ENCODE data around the gene NR1I3.
A peak's percentile ranks its signal among the peaks of the same experiment; 100 is the strongest.
"Not testable (repeated sequence)": the region's sequence is repeated elsewhere in the genome, so short reads cannot be mapped to it uniquely, and the experiment has no call there.

Gene NR1I3, protein sequence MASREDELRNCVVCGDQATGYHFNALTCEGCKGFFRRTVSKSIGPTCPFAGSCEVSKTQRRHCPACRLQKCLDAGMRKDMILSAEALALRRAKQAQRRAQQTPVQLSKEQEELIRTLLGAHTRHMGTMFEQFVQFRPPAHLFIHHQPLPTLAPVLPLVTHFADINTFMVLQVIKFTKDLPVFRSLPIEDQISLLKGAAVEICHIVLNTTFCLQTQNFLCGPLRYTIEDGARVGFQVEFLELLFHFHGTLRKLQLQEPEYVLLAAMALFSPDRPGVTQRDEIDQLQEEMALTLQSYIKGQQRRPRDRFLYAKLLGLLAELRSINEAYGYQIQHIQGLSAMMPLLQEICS

GRCh38 chr1:161238039-161238473, at the start of gene NR1I3:
Gene NR1I3 (minus strand): TSS chr1:161238203. CDS start chr1:161236565, 1,638 bp downstream.
- DNase-seq (ENCODE audit: low read depth), result no peak

GRCh38 chr1:161287482-161288054, 49.6 kb upstream of the NR1I3 start:
- DNase-seq (ENCODE audit: low read depth), result no peak

- no peak for DNase-seq (ENCODE audit: low read depth)
Measured at GRCh38 chr1:161285521-161285920, 47.5 kb upstream of the NR1I3 start.

GRCh38 chr1:161285113-161285512, 47.1 kb upstream of the NR1I3 start:
- no peak for DNase-seq (ENCODE audit: low read depth)

DNA sequence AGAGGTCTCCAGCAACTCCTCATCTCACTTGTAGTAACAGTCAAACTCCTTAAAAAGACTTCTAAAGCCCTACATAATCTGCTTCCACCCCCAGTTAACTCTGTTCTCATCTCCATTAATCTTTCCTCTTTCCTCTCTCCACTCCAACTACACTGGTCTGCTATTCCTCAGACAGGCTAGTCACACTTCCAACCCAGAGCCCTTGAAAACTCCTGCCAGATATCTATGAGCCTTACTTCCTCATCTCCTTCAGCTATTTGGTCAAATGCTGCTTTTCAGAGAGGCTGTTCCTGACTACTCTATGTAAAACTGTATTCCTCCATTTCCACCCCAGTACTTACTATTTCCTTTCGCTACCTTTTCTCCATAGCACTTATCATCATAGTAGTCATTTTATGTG, 45.0 kb upstream of the NR1I3 start:
- no peak for DNase-seq (ENCODE audit: low read depth)

GRCh38 chr1:161274874-161275273, 36.9 kb upstream of the NR1I3 start:
- no peak for DNase-seq (ENCODE audit: low read depth)

GRCh38 chr1:161273402-161273801, 35.4 kb upstream of the NR1I3 start:
- DNase-seq (ENCODE audit: low read depth), result no peak

DNA sequence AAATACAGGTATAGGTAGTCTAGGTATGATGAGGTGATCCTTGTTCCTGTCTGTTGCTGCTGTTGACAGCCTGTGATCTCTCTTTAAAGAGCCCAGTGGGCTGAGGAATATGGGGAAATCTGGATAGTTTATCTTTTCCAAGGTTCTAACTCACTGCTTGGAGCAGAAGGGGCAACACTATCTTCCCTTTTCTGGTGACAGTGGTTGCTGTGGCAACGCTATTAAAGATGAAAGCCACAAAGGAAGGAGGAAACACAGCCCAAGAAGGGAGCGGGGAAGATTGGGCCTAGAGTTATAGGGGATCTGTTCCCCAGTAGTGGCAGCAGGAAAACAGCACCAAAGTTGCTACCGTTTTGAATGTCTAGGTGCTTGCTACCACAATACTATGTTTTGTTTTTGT, 29.3 kb upstream of the NR1I3 start:
- no peak for DNase-seq (ENCODE audit: low read depth)

DNA sequence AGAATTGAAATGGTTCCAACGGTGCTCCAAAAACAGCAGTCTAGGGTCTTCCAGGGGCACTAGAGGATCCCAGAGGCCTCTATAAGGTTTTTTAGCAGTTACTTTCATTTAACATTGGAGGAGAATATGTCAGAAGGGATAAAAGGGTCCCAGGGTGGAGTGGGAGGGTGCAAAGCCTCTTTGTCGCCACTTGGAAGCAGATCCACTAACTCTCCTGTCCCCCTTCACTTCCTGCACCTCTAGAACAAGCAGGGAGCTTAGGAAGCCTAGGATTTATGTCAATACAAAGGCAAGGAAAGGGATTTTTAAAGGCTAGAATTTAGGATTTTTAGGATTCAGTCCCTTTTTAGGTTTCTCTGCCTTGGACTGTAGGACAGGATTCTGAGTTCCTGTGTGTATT, 28.8 kb upstream of the NR1I3 start:
- no peak for DNase-seq (ENCODE audit: low read depth)

DNA sequence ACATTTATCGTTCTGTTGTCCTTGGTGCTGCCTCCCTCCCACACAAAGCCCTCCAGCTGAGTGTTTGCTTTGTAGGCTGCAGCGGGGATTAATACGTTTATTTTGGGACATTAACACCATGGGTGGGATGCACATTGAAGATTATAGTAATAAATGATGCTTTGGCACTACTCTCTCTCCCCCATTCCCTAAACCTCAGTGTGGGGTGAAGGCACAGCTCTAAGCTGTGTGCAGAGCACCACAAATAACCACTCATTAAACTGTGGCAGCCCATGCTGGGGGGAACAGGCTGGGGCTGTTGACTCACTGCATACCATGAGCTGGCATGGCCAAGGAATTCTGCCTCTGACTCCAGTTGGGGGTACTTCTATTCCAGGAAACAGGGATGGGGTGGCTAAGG, 28.2 kb upstream of the NR1I3 start:
- no peak for DNase-seq (ENCODE audit: low read depth)

DNA sequence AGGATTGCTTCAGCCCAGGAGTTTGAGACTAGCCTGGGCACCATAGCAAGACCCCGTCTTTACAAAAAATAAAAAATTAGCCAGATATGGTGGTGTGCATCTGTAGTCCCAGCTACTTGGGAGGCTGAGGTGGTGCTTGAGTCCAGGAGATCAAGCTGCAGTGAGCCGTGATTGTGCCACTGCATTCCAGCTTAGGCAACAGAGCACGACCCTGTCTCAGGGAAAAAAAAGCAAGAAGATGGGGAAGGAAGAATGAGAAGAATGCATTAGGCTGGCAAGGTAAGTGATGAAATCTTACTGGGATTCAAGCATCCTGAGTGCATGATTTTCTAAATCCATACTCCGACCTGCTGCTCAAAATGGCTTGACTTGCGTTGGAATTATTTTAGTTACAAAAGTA, 27.3 kb upstream of the NR1I3 start:
- no peak for DNase-seq (ENCODE audit: low read depth)

GRCh38 chr1:161261261-161262235, 23.5 kb upstream of the NR1I3 start:
- DNase-seq (ENCODE audit: low read depth), result no peak

- DNase-seq (ENCODE audit: low read depth), result no peak
Measured at GRCh38 chr1:161260376-161261260, 22.6 kb upstream of the NR1I3 start.

GRCh38 chr1:161259765-161260164, 21.8 kb upstream of the NR1I3 start:
- DNase-seq (ENCODE audit: low read depth), result no peak

DNA sequence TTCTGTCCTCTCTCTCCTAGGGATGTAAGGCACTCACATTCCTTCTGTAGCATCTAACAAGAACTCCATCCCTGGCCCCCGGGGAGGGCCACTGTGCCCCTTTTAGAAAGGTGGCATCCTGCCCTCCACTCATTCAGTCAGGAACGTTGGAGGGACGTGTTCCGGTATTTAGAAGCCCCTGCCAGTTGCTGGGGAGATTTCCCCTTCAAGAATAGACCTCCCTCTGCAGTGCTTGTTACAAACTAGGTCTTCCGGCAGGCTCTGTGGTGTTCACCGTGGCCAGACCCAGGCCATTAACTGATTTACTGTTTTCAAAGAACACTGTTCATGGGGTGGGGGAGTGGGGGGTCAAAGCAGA, 21.3 kb upstream of the NR1I3 start:
- DNase-seq (ENCODE audit: low read depth), result no peak

- DNase-seq (ENCODE audit: low read depth), result peak; percentile 1
Measured at GRCh38 chr1:161258439-161259344, 20.7 kb upstream of the NR1I3 start, which contains the start of gene PCP4L1. Gene PCP4L1 (plus strand): TSS chr1:161258745. CDS start chr1:161258975, 230 bp downstream.

DNA sequence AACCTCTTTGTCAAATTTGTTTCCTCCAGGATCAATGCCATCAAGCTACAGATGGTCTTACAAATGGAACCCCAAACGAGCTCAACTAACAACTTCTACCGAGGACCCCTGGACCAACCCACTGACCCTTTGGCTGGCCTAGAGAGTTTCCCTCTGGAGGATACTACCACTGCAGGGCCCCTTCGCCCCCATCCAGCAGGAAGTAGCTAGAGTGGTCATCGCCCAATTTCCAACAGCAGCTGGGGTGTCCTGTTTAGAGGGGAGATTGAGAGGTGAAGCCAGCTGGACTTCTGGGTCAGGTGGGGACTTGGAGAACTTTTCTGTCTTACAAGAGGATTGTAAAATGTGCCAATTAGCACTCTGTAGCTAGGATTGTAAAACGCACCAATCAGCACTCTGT, 19.1 kb upstream of the NR1I3 start:
- not testable (repeated sequence) for DNase-seq (ENCODE audit: low read depth)

DNA sequence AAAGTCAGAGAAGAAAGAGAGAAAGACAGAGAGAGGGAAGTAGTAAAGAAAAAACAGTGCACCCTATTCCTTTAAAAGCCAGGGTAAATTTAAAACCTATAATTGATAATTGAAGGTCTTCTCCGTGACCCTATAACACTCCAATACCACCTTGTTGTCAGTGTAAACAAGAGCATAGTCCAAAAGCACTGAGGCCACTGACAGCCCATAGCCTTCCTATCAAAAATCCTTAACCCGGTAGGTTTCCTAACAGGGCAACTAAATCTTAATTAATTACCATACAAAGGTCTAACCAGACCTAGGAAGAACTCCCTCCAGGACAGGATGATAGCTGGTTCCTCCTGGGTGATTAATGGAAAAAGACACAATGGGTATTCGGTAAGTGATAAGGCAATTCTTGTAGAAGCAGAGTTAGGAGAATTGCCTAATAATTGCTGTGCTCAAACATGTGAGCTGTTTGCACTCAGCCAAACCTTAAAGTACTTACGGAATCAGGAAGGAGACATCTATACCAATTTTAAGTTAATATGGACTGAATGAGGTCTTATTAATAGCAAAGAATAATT, 18.0 kb upstream of the NR1I3 start:
- DNase-seq (ENCODE audit: low read depth), result not testable (repeated sequence)

DNA sequence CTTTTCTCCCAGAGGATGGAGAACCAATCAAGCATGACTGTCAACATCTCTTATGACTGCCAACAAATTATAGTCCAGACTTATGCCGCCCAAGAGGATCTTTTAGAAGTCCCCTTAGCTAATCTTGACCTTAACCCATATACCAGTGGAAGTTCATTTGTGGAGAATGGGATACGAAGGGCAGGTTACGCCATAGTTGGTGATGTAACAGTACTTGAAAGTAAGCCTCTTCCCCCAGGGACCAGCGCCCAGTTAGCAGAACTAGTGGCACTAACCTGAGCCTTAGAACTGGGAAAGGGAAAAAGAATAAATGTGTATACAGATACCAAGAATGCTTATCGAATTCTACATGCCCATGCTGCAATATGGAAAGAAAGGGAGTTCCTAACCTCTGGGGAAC, 17.3 kb upstream of the NR1I3 start:
- not testable (repeated sequence) for DNase-seq (ENCODE audit: low read depth)

- DNase-seq (ENCODE audit: low read depth), result no peak
Measured at GRCh38 chr1:161251579-161251978, 13.6 kb upstream of the NR1I3 start.

Measured in T-helper 22 cell (primary cell).